Stomach (tissue), 9 donors: Measurements from ENCODE around the gene F2RL2. TPM values are rescaled to one million over a fixed set of nuclear protein-coding genes. Genes with fewer than 3 reads are reported as not detected.
"Not testable (repeated sequence)": the region's sequence is repeated elsewhere in the genome, so short reads cannot be mapped to it uniquely, and the experiment has no call there.

ENCODE experiments used
- DNase-seq, 2 donors: peaks; one replicate each; pipeline versions ENCODE4 v3.0.0 to v3.0.0-alpha.2; 2013 to 2019
- H3K27ac ChIP-seq, 5 donors: fragments of 200-600 bp in 4 of 5; sonication (generic) in 4 of 5; one replicate each; pipeline ENCODE4 v1.5.1; 2013 to 2019; ENCODE audit warnings: mild to moderate bottlenecking in 1 of 5, moderate library complexity in 1 of 5
- H3K27me3 ChIP-seq, 3 donors: fragments of 200-600 bp; sonication (generic); one replicate each; pipeline ENCODE4 v1.5.1; 2017 to 2019; ENCODE audit warnings: mixed run types in 1 of 3
- H3K36me3 ChIP-seq, 4 donors: fragments of 200-600 bp; sonication (generic); 1 replicate in 3 of 4; 2 replicates in 1 of 4; pipeline ENCODE4 v1.5.1; 2016 to 2019
- H3K4me1 ChIP-seq, 4 donors: fragments of 200-600 bp; sonication (generic); one replicate each; pipeline ENCODE4 v1.5.1; 2016 to 2019
- H3K4me3 ChIP-seq, 4 donors: fragments of 200-600 bp; sonication (generic) in 3 of 4; one replicate each; pipeline ENCODE4 v1.5.1; 2016 to 2019; ENCODE audit warnings: mild to moderate bottlenecking in 1 of 4
- H3K9me3 ChIP-seq, 4 donors: fragments of 200-600 bp; sonication (generic); one replicate each; pipeline ENCODE4 v1.5.1; 2016 to 2019
- CTCF ChIP-seq, 7 experiments: fragments of 450-650 bp in 4 of 7; fragments of 200-600 bp in 3 of 7; sonication (generic) in 3 of 7; IDR thresholded peaks; one replicate each; pipeline ENCODE4 v1.5.1; 2016 to 2019; ENCODE audit warnings: antibody characterized with exemption in 7 of 7, control low read depth in 2 of 7, mild to moderate bottlenecking in 1 of 7
- EP300 ChIP-seq: sonication (generic); formaldehyde crosslinking; IDR thresholded peaks from one replicate; pipeline ENCODE4 v1.6.1; 2017; ENCODE audit warnings: antibody characterized with exemption
- POLR2A ChIP-seq, 4 donors: fragments of 450-650 bp; IDR thresholded peaks; one replicate each; pipeline ENCODE4 v1.6.1; 2016; ENCODE audit warnings: antibody characterized with exemption in 4 of 4, control low read depth in 2 of 4, mild to moderate bottlenecking in 1 of 4, moderate library complexity in 1 of 4
- POLR2AphosphoS5 ChIP-seq, 3 donors: sonication (generic); formaldehyde crosslinking; IDR thresholded peaks; one replicate each; pipeline ENCODE4 v1.6.1; 2016; ENCODE audit warnings: antibody characterized with exemption in 3 of 3
- WGBS, 5 donors: extraction: QIAGEN DNeasy Blood & Tissue Kit in 3 of 5; methylation state at CpG; one replicate each; pipeline versions ENCODE4 v1.1.5 to v1.1.7; 2013 to 2018; 5-methylcytosine and 5-hydroxymethylcytosine counted together
- intact Hi-C: fragments of 100-400 bp; cut with DNase I; formaldehyde crosslinking; loops from one replicate; pipeline ENCODE4 v1.15.1; 2023; ENCODE audit warnings: low total_unique reads
- polyA plus RNA-seq, 3 donors: library from polyadenylated mRNA; stranded (reverse); fragments of 200-250 nt; gene quantifications; one replicate each; pipeline ENCODE4 v1.2.3, GENCODE V29; 2013
- total RNA-seq, 5 donors: library from RNA; depleted of rRNA; stranded (reverse); fragments of >200 nt; gene quantifications; one replicate each; pipeline versions ENCODE4 v1.1.0 to v1.2.3, GENCODE V29; 2014 to 2016
- donor health status: healthy with polysubstance abuse.
- donor health status: Bipolar disorder and iron deficiency.
- donor health status: healthy.

Gene F2RL2
- total and polyA plus RNA-seq, 8 donors = 0.29 to 4.6 (median 0.81) TPM; not detected in 1

DNA sequence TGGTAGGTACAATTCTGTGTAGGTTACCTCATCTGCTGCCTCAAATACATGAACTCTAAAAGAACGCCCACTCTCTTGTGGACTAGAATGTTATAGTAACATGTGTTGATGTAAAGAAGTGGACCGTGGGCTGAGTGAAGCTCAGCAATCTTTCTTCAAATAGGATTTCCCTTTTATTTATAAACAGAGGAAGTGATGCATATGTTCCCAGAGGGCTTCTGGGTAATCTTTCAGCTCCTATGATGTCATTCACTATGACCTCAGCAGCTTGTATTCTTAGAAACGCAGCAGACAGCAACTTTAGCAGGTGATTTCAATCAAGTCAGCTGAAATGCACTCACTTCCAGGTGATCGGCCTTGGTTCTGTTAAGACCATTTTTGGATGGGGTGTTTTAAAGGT lies 14.4 kb downstream of the F2RL2 start:
- H3K27ac ChIP-seq = no peak overlapping the region
- WGBS, 5 donors = 64 to 73% (median 70%) methylated on average over 4 of the region's 4 CpGs
- intact Hi-C loops = no loop called here

DNA sequence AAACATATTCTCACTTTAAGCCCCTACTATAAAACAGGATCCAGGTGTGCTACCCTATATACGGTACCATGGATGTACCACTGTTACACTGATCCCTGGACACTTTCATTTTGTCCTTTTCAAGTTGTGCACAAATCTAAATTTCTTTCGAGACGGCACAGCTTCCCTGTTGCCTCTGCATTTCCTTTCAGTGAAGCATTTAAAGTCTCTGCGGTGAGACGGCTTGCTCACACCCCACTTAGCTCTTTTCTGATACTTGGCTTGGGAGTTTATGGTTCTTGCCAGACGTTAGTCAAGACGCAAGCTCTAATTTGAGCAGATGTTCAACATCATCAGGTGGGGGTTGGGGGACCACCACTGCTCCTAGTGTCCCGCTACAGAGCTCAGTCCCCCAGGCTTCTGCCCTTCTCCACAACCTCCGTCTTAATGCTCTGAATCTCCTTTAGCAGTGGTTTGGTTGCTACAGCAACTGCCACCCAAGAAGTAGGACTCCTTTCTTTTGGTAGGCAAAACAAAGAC lies 15.8 kb downstream of the F2RL2 start:
- H3K9me3 ChIP-seq = no peaks in the 10 kb centered on the region
- no peaks in the 10 kb centered on the region for H3K27me3 ChIP-seq
- H3K4me3 ChIP-seq = peak overlapping the region in 1 of 4 donors; percentile 2
- intact Hi-C loops = no loop called here
- WGBS, 5 donors = 56 to 76% (median 66%) methylated on average over 9 of the region's 9 CpGs
- peak in 1 of 2 donors; percentile 79 for DNase-seq
- H3K36me3 ChIP-seq = peaks cover 0 to 41% (median 25%) of the 10 kb centered on the region in 4 donors
- H3K4me1 ChIP-seq = peaks cover 0 to 8% (median 0%) of the 10 kb centered on the region in 4 donors
- H3K27ac ChIP-seq = no peak overlapping the region
- TF ChIP-seq POLR2A (IDR thresholded peaks at IDR 0.05) = no peak
- TF ChIP-seq EP300 = no peak
- TF ChIP-seq CTCF (IDR thresholded peaks at IDR 0.05) = no peak
- no peak for TF ChIP-seq POLR2AphosphoS5 (IDR thresholded peaks at IDR 0.05)

More for the DNA sequence above, 14.4 kb downstream of the F2RL2 start:
- Histone ChIP-seq H3K4me3 (no peak overlapping the region), H3K4me1 (peaks cover 0 to 8% (median 0%) of the 10 kb centered on the region in 4 donors), H3K27me3 (no peaks in the 10 kb centered on the region), H3K36me3 (peaks cover under 1 to 38% (median 29%) of the 10 kb centered on the region in 4 donors), H3K9me3 (no peaks in the 10 kb centered on the region)
- DNase-seq = peak in 1 of 2 donors; percentile 82
- TF ChIP-seq POLR2A (IDR thresholded peaks at IDR 0.05) (no peak), POLR2AphosphoS5 (IDR thresholded peaks at IDR 0.05) (no peak), CTCF (IDR thresholded peaks at IDR 0.05) (no peak), EP300 (no peak)

- 80 to 87% (median 86%) methylated on average over 2 of the region's 2 CpGs for WGBS, 5 donors
- peaks cover 0 to 8% (median 0%) of the 10 kb centered on the region in 4 donors for H3K4me1 ChIP-seq
- no peaks in the 10 kb centered on the region for H3K27me3 ChIP-seq
- no peaks in the 10 kb centered on the region for H3K9me3 ChIP-seq
- no peak for DNase-seq
- no peak overlapping the region for H3K4me3 ChIP-seq
- H3K36me3 ChIP-seq = peaks cover 0 to 38% (median 21%) of the 10 kb centered on the region in 4 donors
- H3K27ac ChIP-seq = no peak overlapping the region
- TF ChIP-seq EP300 (no peak), POLR2A (IDR thresholded peaks at IDR 0.05) (no peak), CTCF (IDR thresholded peaks at IDR 0.05) (no peak), POLR2AphosphoS5 (IDR thresholded peaks at IDR 0.05) (no peak)
- intact Hi-C loops = no loop called here
Measured at GRCh38 chr5:76606701-76607100, 16.5 kb downstream of the F2RL2 start.

DNA sequence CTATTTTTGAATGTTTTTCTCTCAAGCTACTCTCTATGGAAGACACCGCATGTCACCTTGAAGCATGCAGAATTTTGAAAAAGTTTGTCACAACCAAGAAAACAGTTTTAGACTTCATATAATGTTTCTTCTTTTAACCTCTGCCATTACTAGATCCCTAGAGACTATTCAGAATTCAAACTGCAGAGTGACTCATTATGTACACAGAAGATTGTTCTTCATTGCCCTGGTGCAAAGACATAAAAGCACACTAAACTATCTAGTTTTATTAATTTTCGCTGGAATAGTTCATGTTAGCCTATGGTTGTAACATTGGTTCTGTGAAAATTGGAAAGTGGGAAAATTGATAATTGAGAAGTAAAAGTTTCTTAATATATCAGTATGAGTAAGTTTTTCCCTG lies 18.4 kb downstream of the F2RL2 start:
- DNase-seq = no peak
- H3K36me3 ChIP-seq = peaks cover 0 to 36% (median 17%) of the 10 kb centered on the region in 4 donors
- H3K27me3 ChIP-seq = no peaks in the 10 kb centered on the region
- no peak for TF ChIP-seq EP300
- no peak for TF ChIP-seq CTCF (IDR thresholded peaks at IDR 0.05)
- TF ChIP-seq POLR2A (IDR thresholded peaks at IDR 0.05) = no peak
- TF ChIP-seq POLR2AphosphoS5 (IDR thresholded peaks at IDR 0.05) = no peak
- H3K9me3 ChIP-seq = no peaks in the 10 kb centered on the region
- 70 to 97% (median 92%) methylated on average over 2 of the region's 2 CpGs for WGBS, 5 donors
- H3K4me3 ChIP-seq = no peak overlapping the region
- intact Hi-C loops = loop anchor here (5.0 kb wide), 1 partner anchor 172 kb away; no protein-coding TSS in a partner anchor
- H3K27ac ChIP-seq = no peak overlapping the region
- peaks cover 0 to 8% (median 0%) of the 10 kb centered on the region in 4 donors for H3K4me1 ChIP-seq

DNA sequence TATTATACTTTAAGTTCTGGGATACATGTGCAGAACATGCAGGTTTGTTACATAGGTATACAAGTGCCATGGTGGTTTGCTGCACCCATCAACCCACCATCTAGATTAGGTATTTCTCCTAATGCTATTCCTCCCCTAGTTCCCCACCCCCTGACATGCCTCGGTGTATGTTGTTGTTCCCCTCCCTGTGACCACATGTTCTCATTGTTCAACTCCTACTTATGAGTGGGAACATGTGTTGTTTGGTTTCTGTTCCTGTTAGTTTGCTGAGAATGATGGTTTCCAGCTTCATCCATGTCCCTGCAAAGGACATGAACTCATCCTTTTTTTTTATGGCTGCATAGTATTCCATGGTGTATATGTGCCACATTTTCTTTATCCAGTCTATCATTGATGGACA lies 19.2 kb downstream of the F2RL2 start:
- H3K27me3 ChIP-seq, H3K4me3 ChIP-seq, DNase-seq, H3K4me1 ChIP-seq, H3K9me3 ChIP-seq, H3K27ac ChIP-seq: not testable (repeated sequence)
- H3K36me3 ChIP-seq = peaks cover 0 to 34% (median 17%) of the 10 kb centered on the region in 4 donors
- intact Hi-C loops = loop anchor here (5.0 kb wide), 1 partner anchor 173 kb away; no protein-coding TSS in a partner anchor
- 75 to 94% (median 79%) methylated on average over 1 of the region's 1 CpG for WGBS, 5 donors
